Fibroblast of skin of left quadriceps (primary cell): ENCODE results near the gene MACROD2.
A peak's percentile ranks its signal among the peaks of the same experiment; 100 is the strongest.
"Not testable (repeated sequence)": the region's sequence is repeated elsewhere in the genome, so short reads cannot be mapped to it uniquely, and the experiment has no call there.

Source experiments
- DNase-seq, 2 experiments: peaks; one replicate each; pipeline ENCODE4 v3.0.0-alpha.2; 2013; ENCODE audit warnings: low read depth in 2 of 2

Gene MACROD2

DNA sequence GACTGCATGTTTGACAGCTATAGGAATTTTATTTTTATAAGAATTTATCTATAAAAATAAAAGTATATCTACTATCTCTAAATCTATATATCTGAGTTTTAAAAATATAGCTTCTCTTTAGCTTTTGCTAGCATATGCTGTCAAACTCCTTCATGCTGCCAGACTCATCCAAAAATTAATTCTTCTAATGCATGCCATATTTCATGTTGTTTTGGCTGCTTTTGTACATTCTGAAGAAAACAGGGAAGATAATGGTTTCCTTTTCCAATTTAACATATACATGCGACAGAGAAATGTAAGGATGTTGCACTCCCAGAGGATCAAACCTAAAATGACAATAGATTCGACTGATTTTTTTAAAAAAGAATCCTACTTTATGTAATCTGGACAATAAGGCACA is 919.3 kb downstream of the MACROD2 start:
- no peak for DNase-seq

DNA sequence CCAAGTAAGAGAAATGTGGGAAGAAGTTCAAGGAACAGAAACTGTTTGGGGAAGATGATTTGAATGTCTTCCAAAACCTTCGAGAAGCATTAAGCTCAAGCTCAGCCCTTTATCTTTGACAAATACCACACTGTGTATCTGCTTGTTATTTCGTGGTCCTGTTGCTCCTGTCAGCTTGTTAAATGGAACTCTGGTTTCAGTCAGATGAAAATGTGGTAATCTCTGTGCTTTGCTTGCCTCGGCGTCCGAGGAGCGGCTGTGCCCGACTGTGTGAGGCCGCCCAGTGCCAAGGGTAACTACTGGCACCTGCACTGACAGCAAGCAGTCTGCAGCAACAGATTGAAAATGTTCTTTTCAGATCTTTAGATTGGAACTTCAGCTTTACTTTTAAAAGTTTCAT is 920.0 kb downstream of the MACROD2 start:
- DNase-seq, result no peak

- DNase-seq, result no peak
These were observed 921.1 kb downstream of the MACROD2 start for GRCh38 chr20:14916360-14916920.

GRCh38 chr20:14918281-14918680 is 923.0 kb downstream of the MACROD2 start:
- DNase-seq, result no peak

- peak in 1 of 2 experiments; percentile 29 for DNase-seq
These were observed 923.7 kb downstream of the MACROD2 start for GRCh38 chr20:14918976-14919375.

DNA sequence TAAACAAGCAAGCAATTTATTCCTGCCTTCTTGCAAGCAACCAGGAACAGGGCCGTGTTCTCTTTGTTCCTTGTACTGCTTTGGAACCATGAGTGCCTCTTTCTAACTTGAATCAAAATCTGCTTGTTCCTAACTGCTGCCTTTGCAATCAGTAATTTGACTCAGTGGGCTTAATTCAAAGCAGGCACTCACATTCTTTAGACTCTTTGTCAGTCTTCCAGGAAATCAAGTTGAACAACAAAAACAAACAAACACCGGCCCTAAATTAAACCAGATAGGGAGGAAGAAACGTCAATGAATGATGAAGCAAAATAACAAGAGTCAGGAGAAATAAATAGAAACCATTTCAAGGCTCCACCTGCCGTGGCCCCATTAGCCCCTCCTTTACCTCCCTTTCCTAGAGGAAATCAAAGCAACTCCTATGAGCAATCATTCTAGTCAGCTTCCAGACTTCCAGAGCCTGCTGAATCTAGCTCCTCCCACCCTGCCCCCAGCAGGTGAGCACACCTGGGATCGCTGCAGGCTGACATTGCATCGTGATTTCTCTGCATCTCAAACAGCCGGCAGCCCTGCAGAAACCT is 924.3 kb downstream of the MACROD2 start:
- DNase-seq, result peak; percentile 49 to 53

DNA sequence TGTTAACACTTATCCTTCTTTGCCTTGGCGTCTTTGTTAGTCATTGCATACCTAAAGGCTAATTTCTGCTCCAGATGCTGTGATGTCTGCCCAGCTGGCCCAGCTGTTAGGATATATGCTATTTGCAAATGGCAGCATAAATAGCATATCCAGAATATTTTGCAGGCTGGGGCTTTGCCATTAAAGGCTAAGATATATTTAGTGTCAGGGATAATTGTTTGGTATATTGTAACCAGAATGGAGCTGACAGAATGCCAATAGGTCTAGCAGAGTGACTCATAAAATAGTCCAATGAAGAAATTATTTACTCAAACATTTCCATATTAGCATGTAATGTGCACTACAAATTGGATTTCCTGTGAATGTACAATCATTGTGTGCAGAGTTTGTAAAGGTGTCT is 926.2 kb downstream of the MACROD2 start:
- DNase-seq, result peak; percentile 86 to 89

DNA sequence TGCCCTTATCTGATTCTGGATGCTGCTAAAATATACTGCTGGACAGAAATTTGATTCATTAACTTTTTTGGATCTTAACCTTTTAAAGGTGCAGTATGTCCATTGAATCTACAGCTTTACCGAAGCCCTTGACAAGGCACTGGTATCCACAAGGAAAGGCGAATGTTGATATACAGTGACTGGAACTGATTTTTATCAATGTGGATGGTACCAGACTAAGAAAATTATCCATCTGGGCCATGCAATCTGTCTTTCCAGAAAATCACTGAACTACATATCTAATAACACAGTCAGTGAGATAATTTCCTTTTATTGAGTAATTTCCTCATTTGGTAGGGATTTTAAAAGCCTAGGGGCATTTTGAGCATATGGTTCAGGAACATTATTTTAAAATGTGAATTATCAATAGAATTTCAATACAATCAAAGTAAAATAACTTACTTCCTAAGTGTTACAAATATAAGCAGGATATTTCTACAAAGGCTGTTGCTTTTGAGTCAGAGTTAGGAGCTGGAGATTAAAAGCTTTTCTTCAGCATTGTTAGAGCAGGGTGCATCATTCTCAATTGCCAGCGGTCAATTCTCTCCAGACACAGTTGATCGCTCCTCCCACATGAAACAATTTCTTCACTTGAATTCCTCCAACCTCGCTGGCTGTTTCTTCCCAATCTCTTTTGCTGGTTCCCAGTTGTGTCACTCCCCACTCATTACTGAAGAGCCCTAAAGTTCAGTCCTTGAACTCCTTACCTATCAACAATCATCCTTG is 927.4 kb downstream of the MACROD2 start:
- no peak for DNase-seq

- no peak for DNase-seq
These were observed 929.1 kb downstream of the MACROD2 start for GRCh38 chr20:14924433-14924832.

DNA sequence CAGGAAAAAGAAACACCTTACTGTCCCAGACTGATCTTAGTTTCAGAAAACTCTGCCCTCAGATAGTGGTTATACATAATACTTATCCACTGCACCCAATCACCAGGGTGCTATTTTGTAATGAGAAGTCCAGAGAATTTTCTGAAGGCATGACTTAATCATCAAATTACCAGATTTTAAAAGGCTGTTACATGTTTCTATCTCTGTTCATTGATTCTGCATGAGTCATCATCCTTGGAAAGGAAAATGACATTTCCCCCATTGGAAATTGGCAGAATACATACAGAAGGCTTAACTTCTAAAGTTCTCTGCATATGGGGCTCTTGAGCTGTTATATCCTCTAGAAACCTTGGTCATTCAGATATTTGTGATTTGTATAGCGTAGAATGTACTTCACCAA is 930.0 kb downstream of the MACROD2 start:
- DNase-seq, result peak; percentile 67 to 75

DNA sequence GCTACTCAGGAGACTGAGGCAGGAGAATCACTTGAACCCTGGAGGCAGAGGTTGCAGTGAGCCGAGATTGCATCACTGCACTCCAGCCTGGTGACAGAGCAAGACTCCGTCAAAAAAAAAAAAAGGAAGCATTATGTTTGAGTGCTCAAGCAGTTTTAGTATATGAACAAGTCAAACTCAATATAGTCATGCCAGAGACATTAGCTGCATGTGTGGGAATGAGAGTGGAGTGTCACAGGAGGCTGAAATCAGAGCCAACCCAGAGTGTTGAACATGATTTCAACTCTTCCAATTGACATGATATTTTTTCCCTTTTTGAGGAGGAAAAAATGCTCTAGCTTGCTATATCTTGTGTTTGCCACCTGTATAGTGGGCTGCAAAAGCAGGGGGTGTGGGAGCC is 931.1 kb downstream of the MACROD2 start:
- not testable (repeated sequence) for DNase-seq

GRCh38 chr20:14928083-14928482 is 932.8 kb downstream of the MACROD2 start:
- no peak for DNase-seq

DNA sequence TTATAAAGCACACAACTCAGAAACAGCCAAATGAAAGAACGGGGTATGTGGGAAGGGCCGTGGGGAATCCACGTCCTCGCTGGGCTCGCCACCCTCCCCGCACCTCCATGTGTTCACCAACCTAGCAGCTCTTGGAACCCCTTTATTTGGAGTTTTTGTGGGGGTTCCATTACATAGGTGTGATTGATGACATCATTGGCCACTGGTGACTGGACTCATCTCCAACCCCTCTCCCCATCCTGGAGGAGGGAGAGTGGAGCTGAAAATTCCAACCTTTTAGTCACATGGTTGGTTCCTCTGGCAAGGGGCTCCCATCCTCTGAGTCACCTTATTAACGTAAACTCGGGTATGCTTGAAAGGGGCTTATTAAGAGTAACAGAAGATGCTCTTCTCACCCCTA is 934.1 kb downstream of the MACROD2 start:
- no peak for DNase-seq

DNA sequence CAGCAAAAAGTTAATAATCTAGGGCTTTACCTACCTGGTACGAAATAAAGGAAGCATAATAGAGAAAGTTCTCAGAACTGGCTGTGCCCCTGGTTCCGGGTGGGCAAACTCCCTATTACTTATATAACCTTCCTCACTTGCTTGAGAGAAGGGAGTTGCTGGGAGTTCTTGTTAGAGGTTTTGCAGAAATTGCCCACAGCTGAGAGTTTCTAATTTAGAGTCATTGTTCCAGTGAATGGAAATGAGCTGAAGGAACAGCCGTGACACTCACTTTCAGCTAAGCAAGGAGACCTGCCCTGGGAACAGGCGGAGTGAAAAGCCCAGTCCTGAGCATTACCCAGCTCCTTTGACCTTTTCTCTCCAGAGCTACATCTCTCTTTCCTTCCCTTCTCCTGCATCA is 936.7 kb downstream of the MACROD2 start:
- no peak for DNase-seq

GRCh38 chr20:14935285-14935684 is 940.0 kb downstream of the MACROD2 start:
- no peak for DNase-seq

DNA sequence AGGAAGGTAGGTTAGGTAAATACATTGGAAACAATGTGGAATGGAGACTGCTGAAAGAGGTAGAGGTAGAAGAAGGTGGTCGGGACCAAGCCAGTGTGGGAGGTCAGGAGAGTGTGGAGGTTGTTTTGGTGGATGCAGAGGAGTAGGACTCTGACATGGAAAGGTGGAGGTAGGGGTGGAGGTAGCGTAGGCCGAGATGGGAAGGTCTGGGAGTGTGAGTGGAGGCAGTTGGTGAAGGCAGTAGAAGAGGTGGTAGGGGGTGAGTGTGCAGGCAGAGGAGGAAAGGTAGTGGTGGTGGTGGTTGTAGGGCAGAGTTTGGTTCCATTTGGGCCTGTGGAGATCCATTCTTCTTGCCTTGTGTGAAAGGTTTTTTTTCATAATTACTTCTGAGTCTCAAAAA is 941.7 kb downstream of the MACROD2 start:
- no peak for DNase-seq

DNA sequence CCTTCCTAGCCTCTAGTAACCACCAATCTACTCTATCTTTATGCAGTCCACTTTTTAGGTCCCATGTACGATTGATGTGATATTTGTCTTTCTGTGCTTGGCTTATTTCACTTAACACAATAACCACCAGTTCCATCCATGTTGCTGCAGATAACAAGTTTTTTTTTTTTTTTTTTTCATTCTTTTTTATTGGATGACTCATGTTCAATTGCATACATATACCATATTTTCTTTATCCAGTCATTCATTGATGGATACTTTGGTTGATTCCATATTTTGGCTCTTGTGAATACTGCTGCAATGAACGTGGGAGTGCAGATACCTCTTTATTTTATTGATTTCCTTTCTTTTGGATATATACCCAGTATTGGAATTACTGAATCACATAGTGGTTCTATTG is 942.5 kb downstream of the MACROD2 start:
- DNase-seq, result no peak

DNA sequence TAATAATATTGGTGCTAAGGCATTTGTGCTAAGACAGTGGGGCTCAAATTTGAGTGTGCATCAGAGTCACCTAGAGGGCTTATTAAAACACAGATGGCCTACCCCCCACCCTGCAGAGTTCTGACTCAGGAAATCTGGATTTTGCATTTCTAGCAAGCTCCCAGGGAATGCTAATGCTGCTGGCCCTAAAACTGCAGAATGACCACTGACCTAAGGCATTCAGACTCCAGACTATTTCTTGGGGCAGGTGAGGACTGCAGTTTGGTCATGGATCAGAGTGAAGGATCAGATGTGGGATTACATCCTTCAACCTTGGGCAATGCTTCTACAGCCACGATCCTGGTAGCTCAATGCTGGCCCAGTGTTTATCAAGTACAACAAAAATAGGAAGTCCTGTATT is 952.2 kb downstream of the MACROD2 start:
- DNase-seq, result no peak

DNA sequence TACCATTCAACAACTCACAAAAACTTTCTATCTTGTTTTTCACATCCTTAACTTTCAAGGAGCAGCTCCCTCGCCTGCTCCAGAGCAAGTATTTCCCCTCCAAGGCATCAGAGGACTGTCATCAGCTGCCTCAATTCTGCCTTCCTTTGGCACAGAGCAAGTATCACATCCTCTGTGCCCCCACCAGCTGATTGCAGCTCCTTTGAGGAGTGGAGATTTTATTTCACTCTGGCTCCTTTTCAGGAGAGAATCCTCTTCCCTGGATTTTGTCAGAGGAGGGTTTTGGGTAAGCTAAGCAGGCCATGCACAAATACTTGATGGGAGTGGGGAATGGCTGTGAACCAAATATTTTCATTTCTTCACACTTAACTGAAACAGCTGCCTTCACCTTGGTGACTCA is 952.6 kb downstream of the MACROD2 start:
- DNase-seq, result no peak

DNA sequence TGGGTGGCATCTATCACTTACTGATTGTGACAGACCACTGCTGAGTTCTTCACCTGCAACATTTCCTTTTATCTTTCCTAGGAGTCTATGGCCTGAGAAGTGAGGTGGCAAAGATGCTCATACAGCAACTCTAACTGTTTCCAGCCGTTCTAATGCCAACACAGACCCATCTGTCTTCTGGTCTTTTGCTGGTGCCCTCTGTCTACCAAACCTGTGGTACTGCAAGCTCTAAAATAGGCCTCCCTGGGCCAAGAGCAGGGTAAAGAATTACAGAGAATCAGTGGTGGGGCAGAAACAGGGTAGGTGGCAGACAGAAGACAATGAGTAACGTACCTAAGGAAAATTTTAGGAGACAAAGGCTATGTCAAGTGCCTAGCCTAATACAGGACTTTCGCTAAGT is 953.1 kb downstream of the MACROD2 start:
- DNase-seq, result no peak

- no peak for DNase-seq
These were observed 955.3 kb downstream of the MACROD2 start for GRCh38 chr20:14950633-14951032.

GRCh38 chr20:14951105-14951504 is 955.8 kb downstream of the MACROD2 start:
- no peak for DNase-seq

DNA sequence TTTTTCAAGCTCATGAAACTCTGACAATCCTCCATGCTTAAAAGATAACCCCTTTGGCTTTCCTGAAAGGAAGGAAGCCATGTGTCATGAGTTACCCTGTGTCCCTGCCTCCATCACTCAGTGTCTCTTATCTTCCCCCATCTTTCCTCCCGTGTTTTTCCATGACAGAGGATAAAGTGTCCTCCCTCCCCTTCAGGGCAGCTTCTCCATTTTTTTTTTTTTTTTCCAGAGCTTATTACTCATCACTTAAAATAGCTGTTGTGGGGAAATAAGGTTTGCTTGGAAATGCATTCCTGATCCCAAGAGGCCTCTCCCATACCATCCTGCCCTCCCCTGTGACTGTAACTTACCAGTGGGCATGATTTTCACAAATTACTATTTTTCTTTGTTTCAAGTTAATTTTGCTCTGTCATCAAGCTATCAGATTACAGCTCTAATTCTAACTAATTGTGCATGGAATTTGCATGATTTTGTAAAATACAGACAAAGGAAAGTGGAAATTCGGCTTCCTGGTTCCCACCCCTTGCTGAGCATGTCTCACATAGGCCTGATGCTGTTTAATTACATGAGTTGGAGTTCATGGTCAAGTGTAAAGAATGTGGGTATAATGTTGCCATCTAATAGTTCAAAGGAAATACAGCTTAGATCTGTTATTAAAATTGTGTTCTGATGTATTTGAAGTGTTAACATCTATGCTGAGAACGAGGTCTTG is 956.5 kb downstream of the MACROD2 start:
- peak; percentile 58 to 61 for DNase-seq
